ENCODE results near the gene RASGRF2.

Gene RASGRF2

DNA sequence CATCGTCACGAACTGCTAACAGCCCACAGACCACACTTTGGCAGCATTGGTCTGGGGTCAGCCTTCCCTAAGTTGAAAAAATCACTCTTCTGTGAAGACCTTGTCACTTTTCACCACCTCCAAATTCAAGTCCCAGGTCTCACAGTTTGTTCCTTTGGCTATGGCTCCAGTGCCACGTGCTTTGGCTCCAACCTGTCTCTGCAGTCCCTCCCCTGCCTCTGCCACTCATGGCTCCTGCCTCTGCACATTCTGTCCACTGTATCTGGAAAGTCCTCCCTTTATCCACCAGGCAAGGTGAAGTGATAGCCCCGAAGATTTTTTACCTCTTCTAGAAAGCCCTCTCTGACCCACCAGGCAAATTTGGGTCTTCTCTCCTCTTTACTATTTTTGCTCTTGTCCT, 278.3 kb downstream of the RASGRF2 start:
- TF ChIP-seq RAD21 (IDR thresholded peaks at IDR 0.05; ENCODE audit: low read depth) (no peak), EGR1 (IDR thresholded peaks at IDR 0.05) (no peak), TEAD4 (IDR thresholded peaks at IDR 0.05) (no peak), CREB1 (IDR thresholded peaks at IDR 0.05; ENCODE audit: low read depth) (no peak), CEBPB (IDR thresholded peaks at IDR 0.05) (no peak), NFIC (IDR thresholded peaks at IDR 0.05) (no peak), TCF12 (IDR thresholded peaks at IDR 0.05; ENCODE audit: low read depth) (no peak), EP300 (IDR thresholded peaks at IDR 0.05; ENCODE audit: borderline replicate concordance) (no peak), TAF1 (IDR thresholded peaks at IDR 0.05; ENCODE audit: low read depth) (no peak), ZBTB7A (IDR thresholded peaks at IDR 0.05; ENCODE audit: low read depth) (no peak), YY1 (IDR thresholded peaks at IDR 0.05; ENCODE audit: low read depth) (no peak), FOXM1 (IDR thresholded peaks at IDR 0.05; ENCODE audit: borderline replicate concordance, low read depth) (no peak)
- TF ChIP-seq, protein P1, sequence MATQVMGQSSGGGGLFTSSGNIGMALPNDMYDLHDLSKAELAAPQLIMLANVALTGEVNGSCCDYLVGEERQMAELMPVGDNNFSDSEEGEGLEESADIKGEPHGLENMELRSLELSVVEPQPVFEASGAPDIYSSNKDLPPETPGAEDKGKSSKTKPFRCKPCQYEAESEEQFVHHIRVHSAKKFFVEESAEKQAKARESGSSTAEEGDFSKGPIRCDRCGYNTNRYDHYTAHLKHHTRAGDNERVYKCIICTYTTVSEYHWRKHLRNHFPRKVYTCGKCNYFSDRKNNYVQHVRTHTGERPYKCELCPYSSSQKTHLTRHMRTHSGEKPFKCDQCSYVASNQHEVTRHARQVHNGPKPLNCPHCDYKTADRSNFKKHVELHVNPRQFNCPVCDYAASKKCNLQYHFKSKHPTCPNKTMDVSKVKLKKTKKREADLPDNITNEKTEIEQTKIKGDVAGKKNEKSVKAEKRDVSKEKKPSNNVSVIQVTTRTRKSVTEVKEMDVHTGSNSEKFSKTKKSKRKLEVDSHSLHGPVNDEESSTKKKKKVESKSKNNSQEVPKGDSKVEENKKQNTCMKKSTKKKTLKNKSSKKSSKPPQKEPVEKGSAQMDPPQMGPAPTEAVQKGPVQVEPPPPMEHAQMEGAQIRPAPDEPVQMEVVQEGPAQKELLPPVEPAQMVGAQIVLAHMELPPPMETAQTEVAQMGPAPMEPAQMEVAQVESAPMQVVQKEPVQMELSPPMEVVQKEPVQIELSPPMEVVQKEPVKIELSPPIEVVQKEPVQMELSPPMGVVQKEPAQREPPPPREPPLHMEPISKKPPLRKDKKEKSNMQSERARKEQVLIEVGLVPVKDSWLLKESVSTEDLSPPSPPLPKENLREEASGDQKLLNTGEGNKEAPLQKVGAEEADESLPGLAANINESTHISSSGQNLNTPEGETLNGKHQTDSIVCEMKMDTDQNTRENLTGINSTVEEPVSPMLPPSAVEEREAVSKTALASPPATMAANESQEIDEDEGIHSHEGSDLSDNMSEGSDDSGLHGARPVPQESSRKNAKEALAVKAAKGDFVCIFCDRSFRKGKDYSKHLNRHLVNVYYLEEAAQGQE (IDR thresholded peaks at IDR 0.05; ENCODE audit: low read depth), result no peak
- TF ChIP-seq, protein P2, sequence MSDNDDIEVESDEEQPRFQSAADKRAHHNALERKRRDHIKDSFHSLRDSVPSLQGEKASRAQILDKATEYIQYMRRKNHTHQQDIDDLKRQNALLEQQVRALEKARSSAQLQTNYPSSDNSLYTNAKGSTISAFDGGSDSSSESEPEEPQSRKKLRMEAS (IDR thresholded peaks at IDR 0.05), result no peak
- TF ChIP-seq, protein P3, sequence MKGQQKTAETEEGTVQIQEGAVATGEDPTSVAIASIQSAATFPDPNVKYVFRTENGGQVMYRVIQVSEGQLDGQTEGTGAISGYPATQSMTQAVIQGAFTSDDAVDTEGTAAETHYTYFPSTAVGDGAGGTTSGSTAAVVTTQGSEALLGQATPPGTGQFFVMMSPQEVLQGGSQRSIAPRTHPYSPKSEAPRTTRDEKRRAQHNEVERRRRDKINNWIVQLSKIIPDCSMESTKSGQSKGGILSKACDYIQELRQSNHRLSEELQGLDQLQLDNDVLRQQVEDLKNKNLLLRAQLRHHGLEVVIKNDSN (IDR thresholded peaks at IDR 0.05), result no peak

DNA sequence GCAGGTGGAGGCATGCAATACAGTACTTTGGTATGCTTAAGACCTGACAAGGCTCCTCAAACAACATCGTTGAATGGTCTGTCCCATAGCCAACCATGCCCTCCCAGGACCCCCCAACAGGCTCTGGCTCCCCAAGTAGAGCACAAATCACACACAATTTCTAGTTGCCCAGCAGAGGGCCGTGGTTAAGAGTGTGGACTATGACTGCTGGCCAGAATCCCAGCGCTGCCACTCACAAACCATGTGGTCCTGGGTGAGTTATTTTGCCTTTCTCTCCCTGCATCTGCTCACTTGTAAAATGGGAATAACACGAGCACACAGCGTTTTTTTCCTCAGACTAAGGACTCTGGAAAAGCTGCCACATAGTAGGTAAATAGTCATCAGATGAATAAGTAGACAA, 279.4 kb downstream of the RASGRF2 start:
- no peak for TF ChIP-seq EP300 (IDR thresholded peaks at IDR 0.05; ENCODE audit: borderline replicate concordance)
- no peak for TF ChIP-seq TEAD4 (IDR thresholded peaks at IDR 0.05)

DNA sequence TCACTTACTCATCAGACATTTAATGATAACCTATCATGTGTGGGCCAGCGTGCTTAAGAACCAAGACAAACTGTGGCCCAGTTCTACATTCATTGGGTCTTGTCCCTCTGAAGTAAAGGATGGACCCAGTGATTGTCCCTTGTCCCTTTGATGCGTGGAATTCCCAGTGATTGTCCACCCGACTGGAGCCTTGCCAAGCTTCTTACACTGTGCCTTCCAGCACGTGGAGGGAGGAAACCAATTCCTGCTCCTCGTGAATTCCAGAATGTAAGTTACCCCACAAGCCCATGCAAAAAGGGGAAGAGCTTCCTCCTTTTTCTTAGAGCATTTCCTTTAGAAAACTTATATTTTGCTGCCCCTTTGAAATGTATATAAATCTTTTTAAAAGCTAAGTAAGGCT, 280.8 kb downstream of the RASGRF2 start:
- TF ChIP-seq TEAD4 (IDR thresholded peaks at IDR 0.05) (no peak), TAF1 (IDR thresholded peaks at IDR 0.05; ENCODE audit: low read depth) (no peak), YY1 (IDR thresholded peaks at IDR 0.05; ENCODE audit: low read depth) (no peak), ZBTB7A (IDR thresholded peaks at IDR 0.05; ENCODE audit: low read depth) (no peak), RAD21 (IDR thresholded peaks at IDR 0.05; ENCODE audit: low read depth) (no peak), FOXM1 (IDR thresholded peaks at IDR 0.05; ENCODE audit: borderline replicate concordance, low read depth) (no peak), TCF12 (IDR thresholded peaks at IDR 0.05; ENCODE audit: low read depth) (no peak), CREB1 (IDR thresholded peaks at IDR 0.05; ENCODE audit: low read depth) (no peak), EP300 (IDR thresholded peaks at IDR 0.05; ENCODE audit: borderline replicate concordance) (no peak), CEBPB (IDR thresholded peaks at IDR 0.05) (no peak), NFIC (IDR thresholded peaks at IDR 0.05) (no peak), EGR1 (IDR thresholded peaks at IDR 0.05) (no peak)
- TF ChIP-seq, protein P1 (IDR thresholded peaks at IDR 0.05; ENCODE audit: low read depth), result no peak
- TF ChIP-seq, protein P2 (IDR thresholded peaks at IDR 0.05), result no peak
- TF ChIP-seq, protein P3 (IDR thresholded peaks at IDR 0.05), result no peak

DNA sequence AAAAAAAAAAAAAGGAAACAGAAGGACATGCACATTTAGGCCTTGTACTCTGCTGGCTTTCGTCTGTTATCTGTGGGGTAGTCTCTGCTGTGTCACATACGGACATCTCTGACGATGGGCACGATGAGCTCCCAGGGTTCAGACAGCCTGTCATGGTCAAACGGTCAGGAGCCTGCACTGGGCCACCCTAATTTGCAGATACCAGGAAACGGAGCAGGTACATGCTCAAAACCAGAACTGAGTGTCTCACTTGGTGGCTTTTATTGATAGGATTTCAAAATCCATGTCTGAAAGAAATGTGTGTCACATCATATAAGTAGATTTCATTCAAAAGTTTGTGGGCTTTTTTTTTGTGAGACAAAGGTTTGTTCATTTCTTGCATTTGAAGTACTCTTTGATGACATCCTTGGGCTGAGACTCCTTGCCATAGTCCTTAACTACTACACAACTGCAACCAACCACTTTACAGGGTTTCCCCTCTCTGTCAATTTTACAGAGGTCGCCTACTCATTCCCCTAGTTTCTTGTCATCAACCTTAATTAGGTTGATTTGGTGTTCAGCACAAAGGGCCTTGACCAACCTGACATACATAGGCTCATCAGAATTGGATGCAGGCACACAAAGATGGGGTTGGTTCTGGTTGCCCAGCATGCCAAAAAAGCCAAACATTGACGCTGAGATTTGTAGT, 281.9 kb downstream of the RASGRF2 start:
- TF ChIP-seq TCF12 (IDR thresholded peaks at IDR 0.05; ENCODE audit: low read depth) (no peak), YY1 (IDR thresholded peaks at IDR 0.05; ENCODE audit: low read depth) (no peak), EP300 (IDR thresholded peaks at IDR 0.05; ENCODE audit: borderline replicate concordance) (no peak), TEAD4 (IDR thresholded peaks at IDR 0.05) (no peak), CREB1 (IDR thresholded peaks at IDR 0.05; ENCODE audit: low read depth) (no peak), ZBTB7A (IDR thresholded peaks at IDR 0.05; ENCODE audit: low read depth) (no peak), TAF1 (IDR thresholded peaks at IDR 0.05; ENCODE audit: low read depth) (no peak), NFIC (IDR thresholded peaks at IDR 0.05) (no peak), FOXM1 (IDR thresholded peaks at IDR 0.05; ENCODE audit: borderline replicate concordance, low read depth) (no peak), CEBPB (IDR thresholded peaks at IDR 0.05) (no peak), EGR1 (IDR thresholded peaks at IDR 0.05) (no peak), RAD21 (IDR thresholded peaks at IDR 0.05; ENCODE audit: low read depth) (no peak)
- TF ChIP-seq, protein P1 (IDR thresholded peaks at IDR 0.05; ENCODE audit: low read depth), result no peak
- TF ChIP-seq, protein P2 (IDR thresholded peaks at IDR 0.05), result no peak
- TF ChIP-seq, protein P3 (IDR thresholded peaks at IDR 0.05), result no peak

Data from Ishikawa (cell line).